GM12878 (cell line): ENCODE measurements around the gene ABR. TPM values are rescaled to one million over a fixed set of nuclear protein-coding genes. Genes with fewer than 3 reads are reported as not detected.

Source experiments
- ATAC-seq: fragments of 200-7000 bp; cut with Tn5 transposase; 3 replicates; pipeline ENCODE4 v1.9.1; 2020; ENCODE audit warnings: mild to moderate bottlenecking, moderate library complexity
- BruUV-seq: library from RNA; stranded (reverse); fragments of 400-500 nt; replicated peaks from 2 replicates; lab custom pipeline; 2021; lab: Mats Ljungman, UMichigan
- CTCF ChIA-PET: fragments of 300-600 bp; sonication (Branson Sonifier 250); formaldehyde crosslinking; extraction: SDS; loops from one replicate; lab custom pipeline; 2021; ENCODE audit warnings: inconsistent platforms; lab: Yijun Ruan, JAX
- POLR2A ChIA-PET: fragments of 350-600 bp; formaldehyde crosslinking; extraction: SDS; loops from one replicate; lab custom pipeline; 2021; ENCODE audit warnings: inconsistent platforms; lab: Charles Lee
- RAD21 ChIA-PET: fragments of 300-600 bp; sonication (Branson Sonifier 250); formaldehyde crosslinking; loops from one replicate; lab custom pipeline; 2023; ENCODE audit warnings: antibody characterized with exemption; ENCODE audit not compliant: unreplicated experiment; lab: Charles Lee
- SMC1A ChIA-PET: fragments of 300-600 bp; sonication (Branson Sonifier 250); formaldehyde crosslinking; loops from one replicate; lab custom pipeline; 2023; ENCODE audit not compliant: unreplicated experiment, uncharacterized antibody; lab: Charles Lee
- DNase-seq: peaks from one replicate; pipeline ENCODE4 v3.0.0-alpha.2; 2011; ENCODE audit warnings: low read depth, low spot score
- FAIRE-seq: peaks from 3 replicates; lab custom pipeline; 2011; peaks lifted over from hg19 to GRCh38; lab: Jason Lieb, UNC
- H2AFZ ChIP-seq: 2 replicates; pipeline ENCODE4 v1.6.0; 2011; ENCODE audit warnings: low read depth, low read length, control low read depth; ENCODE audit not compliant: control insufficient read depth
- H3K27ac ChIP-seq: 2 replicates; pipeline ENCODE4 v1.5.1; 2011; ENCODE audit warnings: control low read depth; ENCODE audit not compliant: control insufficient read depth, insufficient read depth
- H3K27me3 ChIP-seq, 2 experiments: replicated peaks in 1 of 2; 2 replicates each; pipeline versions ENCODE4 v1.6.0 to v1.6.1; 2011; ENCODE audit warnings: low read length in 1 of 2; ENCODE audit not compliant: control insufficient read depth in 2 of 2, insufficient read depth in 2 of 2
- H3K36me3 ChIP-seq, 2 experiments: 2 replicates each; pipeline ENCODE4 v1.5.1; 2011; ENCODE audit warnings: low read length in 1 of 2; ENCODE audit not compliant: control insufficient read depth in 2 of 2, insufficient read depth in 2 of 2
- H3K4me1 ChIP-seq: 2 replicates; pipeline ENCODE4 v1.6.1; 2011; ENCODE audit warnings: mild to moderate bottlenecking, low read length, moderate library complexity, mixed read lengths; ENCODE audit not compliant: control insufficient read depth, insufficient read depth
- H3K4me2 ChIP-seq: 2 replicates; pipeline ENCODE4 v1.6.0; 2011; ENCODE audit warnings: control low read depth; ENCODE audit not compliant: control insufficient read depth, insufficient read depth
- H3K4me3 ChIP-seq: fragments of 200-600 bp; sonication (generic); 2 replicates; pipeline ENCODE4 v1.5.1; 2016
- H3K79me2 ChIP-seq: 2 replicates; pipeline ENCODE4 v1.6.0; 2011; ENCODE audit warnings: low read length; ENCODE audit not compliant: control insufficient read depth, insufficient read depth
- H3K9ac ChIP-seq: 2 replicates; pipeline ENCODE4 v1.8.0; 2011; ENCODE audit warnings: low read length, control low read depth, mixed read lengths; ENCODE audit not compliant: control insufficient read depth, insufficient read depth
- H3K9me3 ChIP-seq: replicated peaks from 3 replicates; pipeline ENCODE4 v1.5.1; 2011; ENCODE audit warnings: mild to moderate bottlenecking, low read length; ENCODE audit not compliant: control insufficient read depth, insufficient read depth
- H4K20me1 ChIP-seq: 2 replicates; pipeline ENCODE4 v1.6.0; 2011; ENCODE audit not compliant: control insufficient read depth, insufficient read depth
- BHLHE40 ChIP-seq, 2 experiments: fragments of 450-650 bp in 1 of 2; IDR thresholded peaks; 2 replicates each; pipeline ENCODE4 v1.6.1; 2011 to 2017; ENCODE audit warnings: low read depth in 2 of 2, borderline replicate concordance in 1 of 2, improper control_type of control experiment in 1 of 2, low read length in 1 of 2, mild to moderate bottlenecking in 1 of 2
- CREB1 ChIP-seq: IDR thresholded peaks from 2 replicates; pipeline ENCODE4 v1.6.1; 2012; ENCODE audit warnings: low read depth, mild to moderate bottlenecking, inconsistent platforms
- HCFC1 ChIP-seq: fragments of 150-350 bp; IDR thresholded peaks from 2 replicates; pipeline ENCODE4 v1.6.1; 2014; ENCODE audit warnings: low read length
- PML ChIP-seq: IDR thresholded peaks from 2 replicates; pipeline ENCODE4 v1.6.1; 2012; ENCODE audit warnings: low read length, inconsistent platforms
- POLR2AphosphoS5 ChIP-seq: IDR thresholded peaks from 2 replicates; pipeline ENCODE4 v1.6.1; 2011; ENCODE audit warnings: mild to moderate bottlenecking, low read length, inconsistent platforms
- SIX5 ChIP-seq: IDR thresholded peaks from 2 replicates; pipeline ENCODE4 v1.6.1; 2011; ENCODE audit warnings: mild to moderate bottlenecking, low read depth, low read length, moderate library complexity; ENCODE audit not compliant: severe bottlenecking
- TBL1XR1 ChIP-seq: IDR thresholded peaks from 2 replicates; pipeline ENCODE4 v1.6.1; 2012; ENCODE audit warnings: low read depth, low read length, improper control_type of control experiment
- WGBS: methylation state at CpG from one replicate; pipeline ENCODE4 v1.1.6; 2016; ENCODE audit warnings: low lambda C conversion rate; ENCODE audit not compliant: insufficient replicate concordance, insufficient coverage; ENCODE audit errors: missing lambda C conversion rate; 5-methylcytosine and 5-hydroxymethylcytosine counted together
- in situ Hi-C: fragments of 300-500 bp; cut with MboI; formaldehyde crosslinking; loops from 9 replicates; pipeline ENCODE4 v1.14.3; 2018; ENCODE audit warnings: mixed read lengths
- intact Hi-C: fragments of 100-400 bp; cut with micrococcal nuclease; formaldehyde crosslinking; loops from one replicate; pipeline ENCODE4 v1.14.2; 2022; ENCODE audit not compliant: unreplicated experiment
- polyA plus RNA-seq, 11 experiments: library from polyadenylated mRNA; depleted of rRNA in 4 of 11; unstranded in 6 of 11; stranded (reverse) in 5 of 11; fragments of >200 nt; fragmentation: Nextera tagmentation in 4 of 11; fragmentation: Illumina TruSeq in 1 of 11; extraction: Ambion mirVana in 4 of 11; extraction: Trizol in 1 of 11; gene quantifications; 1 replicate in 1 of 11; 2 replicates in 10 of 11; pipeline versions ENCODE4 v1.2.1 to v1.2.3, GENCODE V29; 2011 to 2016; ENCODE audit warnings: inconsistent platforms in 2 of 11, missing spikeins in 2 of 11, low read depth in 1 of 11
- total RNA-seq, 4 experiments: library from RNA; depleted of rRNA in 3 of 4; stranded (reverse); fragments of >200 nt in 3 of 4; fragmentation: Illumina TruSeq in 1 of 4; extraction: Trizol in 1 of 4; gene quantifications; 2 replicates each; pipeline versions ENCODE4 v1.2.1 to v1.2.3, GENCODE V29; 2013 to 2021
- TF ChIP-seq, protein P1 (sequence below): fragments of 450-650 bp; IDR thresholded peaks from 2 replicates; pipeline ENCODE4 v1.6.1; 2017; ENCODE audit warnings: mild to moderate bottlenecking, moderate library complexity

The ABR gene
- total and polyA plus RNA-seq, 10 of the 15 experiments (the other 5 are each of a cell fraction or from before 2014, with no cell fraction given), result 1.4 to 112 (median 30.0) TPM

DNA sequence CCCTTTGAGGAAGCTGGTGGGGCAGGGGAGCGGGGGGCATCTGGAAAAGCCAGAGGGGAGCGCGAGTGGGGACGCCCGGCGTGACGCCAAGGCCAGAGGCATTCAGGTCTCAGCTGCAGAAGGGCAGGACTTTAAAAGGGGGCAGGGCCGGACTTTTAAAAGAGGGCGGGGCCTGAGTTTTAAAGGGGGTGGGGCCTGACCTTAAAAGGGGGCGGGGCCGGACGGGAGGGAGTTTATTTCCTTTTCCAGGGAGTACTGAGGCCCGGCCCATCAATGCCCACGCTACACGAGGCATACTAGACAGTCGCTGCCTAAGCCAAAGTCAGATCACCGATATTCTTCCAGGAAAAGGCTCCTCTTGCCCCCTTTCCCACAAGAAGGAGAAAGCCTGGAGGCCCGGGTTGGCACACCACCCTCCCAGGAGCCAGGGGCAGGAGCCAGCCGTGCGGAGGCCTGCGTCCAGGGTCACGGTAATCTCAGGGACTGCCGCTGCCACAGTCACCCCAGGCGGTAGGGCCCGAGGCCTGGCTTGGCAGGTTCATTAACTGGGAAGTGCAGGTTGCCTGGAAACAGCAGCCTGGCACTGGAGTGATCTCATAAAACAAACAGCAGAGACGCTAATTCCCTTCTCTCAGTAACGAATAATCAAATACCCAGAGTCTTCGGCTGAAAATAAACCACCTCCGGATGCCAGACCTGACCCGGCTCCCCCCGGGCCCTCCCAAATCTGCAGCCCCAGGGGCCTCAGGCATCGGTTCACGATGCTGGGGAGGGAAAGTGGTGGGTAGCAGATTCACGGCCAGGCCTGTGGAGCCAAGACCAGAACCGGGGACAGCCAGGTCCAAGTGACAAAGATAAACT, 92.2 kb downstream of the ABR start:
- H3K9me3 ChIP-seq, result no peaks in the 10 kb centered on the region
- no peak overlapping the region for H3K27ac ChIP-seq
- H3K4me1 ChIP-seq, result no peaks in the 10 kb centered on the region
- no peak overlapping the region for H2AFZ ChIP-seq
- H3K4me3 ChIP-seq, result no peak overlapping the region
- BruUV-seq, result no TSS peak
- intact Hi-C loops (no loop called here), in situ Hi-C loops (no loop called here)
- FAIRE-seq (no peak), DNase-seq (no peak), ATAC-seq (peak; percentile 48)
- no peak overlapping the region for H3K4me2 ChIP-seq
- no peaks in the 10 kb centered on the region for H3K27me3 ChIP-seq
- no peaks in the 10 kb centered on the region for H4K20me1 ChIP-seq
- SMC1A ChIA-PET, result no interaction called here
- H3K36me3 ChIP-seq, result peaks cover 24% of the 10 kb centered on the region in 2 experiments; a peak in 3 of 4 replicates
- TF ChIP-seq CREB1 (no peak), PML (no peak), POLR2AphosphoS5 (no peak), BHLHE40 (IDR thresholded peaks at IDR 0.05; ENCODE audit: borderline replicate concordance in 1 of 2, low read depth in 2 of 2, low read length in 1 of 2) (no peak), HCFC1 (no peak), TBL1XR1 (no peak), SIX5 (no peak)
- TF ChIP-seq, protein P1, sequence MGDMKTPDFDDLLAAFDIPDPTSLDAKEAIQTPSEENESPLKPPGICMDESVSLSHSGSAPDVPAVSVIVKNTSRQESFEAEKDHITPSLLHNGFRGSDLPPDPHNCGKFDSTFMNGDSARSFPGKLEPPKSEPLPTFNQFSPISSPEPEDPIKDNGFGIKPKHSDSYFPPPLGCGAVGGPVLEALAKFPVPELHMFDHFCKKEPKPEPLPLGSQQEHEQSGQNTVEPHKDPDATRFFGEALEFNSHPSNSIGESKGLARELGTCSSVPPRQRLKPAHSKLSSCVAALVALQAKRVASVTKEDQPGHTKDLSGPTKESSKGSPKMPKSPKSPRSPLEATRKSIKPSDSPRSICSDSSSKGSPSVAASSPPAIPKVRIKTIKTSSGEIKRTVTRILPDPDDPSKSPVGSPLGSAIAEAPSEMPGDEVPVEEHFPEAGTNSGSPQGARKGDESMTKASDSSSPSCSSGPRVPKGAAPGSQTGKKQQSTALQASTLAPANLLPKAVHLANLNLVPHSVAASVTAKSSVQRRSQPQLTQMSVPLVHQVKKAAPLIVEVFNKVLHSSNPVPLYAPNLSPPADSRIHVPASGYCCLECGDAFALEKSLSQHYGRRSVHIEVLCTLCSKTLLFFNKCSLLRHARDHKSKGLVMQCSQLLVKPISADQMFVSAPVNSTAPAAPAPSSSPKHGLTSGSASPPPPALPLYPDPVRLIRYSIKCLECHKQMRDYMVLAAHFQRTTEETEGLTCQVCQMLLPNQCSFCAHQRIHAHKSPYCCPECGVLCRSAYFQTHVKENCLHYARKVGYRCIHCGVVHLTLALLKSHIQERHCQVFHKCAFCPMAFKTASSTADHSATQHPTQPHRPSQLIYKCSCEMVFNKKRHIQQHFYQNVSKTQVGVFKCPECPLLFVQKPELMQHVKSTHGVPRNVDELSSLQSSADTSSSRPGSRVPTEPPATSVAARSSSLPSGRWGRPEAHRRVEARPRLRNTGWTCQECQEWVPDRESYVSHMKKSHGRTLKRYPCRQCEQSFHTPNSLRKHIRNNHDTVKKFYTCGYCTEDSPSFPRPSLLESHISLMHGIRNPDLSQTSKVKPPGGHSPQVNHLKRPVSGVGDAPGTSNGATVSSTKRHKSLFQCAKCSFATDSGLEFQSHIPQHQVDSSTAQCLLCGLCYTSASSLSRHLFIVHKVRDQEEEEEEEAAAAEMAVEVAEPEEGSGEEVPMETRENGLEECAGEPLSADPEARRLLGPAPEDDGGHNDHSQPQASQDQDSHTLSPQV, result no peak
- H3K79me2 ChIP-seq, result no peaks in the 10 kb centered on the region
- CTCF ChIA-PET, result no interaction called here
- 84% methylated on average over 33 of the region's 35 CpGs for WGBS
- POLR2A ChIA-PET, result no interaction called here
- RAD21 ChIA-PET, result no interaction called here
- H3K9ac ChIP-seq, result no peak overlapping the region
